CD4-positive, alpha-beta T cell treated with Interleukin-10 for 1 hour (primary cell): ENCODE results near the gene RGMA.
"Not testable (repeated sequence)": the region's sequence is repeated elsewhere in the genome, so short reads cannot be mapped to it uniquely, and the experiment has no call there.

Experiments used
- DNase-seq: peaks from one replicate; pipeline ENCODE4 v3.0.0-alpha.2; 2020

RGMA gene

DNA sequence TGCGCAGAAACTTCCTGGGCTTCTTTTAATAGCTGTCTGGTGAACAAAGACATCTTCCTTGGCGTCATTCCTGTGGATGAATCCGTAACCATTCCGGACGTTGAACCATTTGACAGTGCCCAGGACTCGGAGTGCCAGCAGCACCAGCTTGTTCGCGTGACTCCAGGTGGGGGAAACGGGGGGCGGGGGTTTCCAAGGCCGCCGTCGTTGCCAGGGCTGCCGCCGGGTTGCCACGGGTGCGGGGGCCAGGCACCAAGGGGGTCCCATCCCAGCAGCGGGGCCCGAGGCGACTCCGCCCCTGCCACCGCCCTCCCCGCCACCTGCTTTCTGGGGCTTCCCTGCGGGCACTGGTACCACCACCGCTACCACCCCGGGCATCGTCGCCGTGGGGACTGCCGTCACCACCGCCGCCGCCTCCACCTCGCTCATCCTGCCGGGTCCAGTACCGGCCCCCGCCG, 22.8 kb downstream of the RGMA start:
- no peak for DNase-seq

- DNase-seq: no peak
These were observed 23.4 kb downstream of the RGMA start for GRCh38 chr15:93065641-93066045.

GRCh38 chr15:93063796-93064690, 25.0 kb downstream of the RGMA start:
- no peak for DNase-seq

GRCh38 chr15:93063262-93063671, 25.7 kb downstream of the RGMA start:
- DNase-seq: no peak

DNA sequence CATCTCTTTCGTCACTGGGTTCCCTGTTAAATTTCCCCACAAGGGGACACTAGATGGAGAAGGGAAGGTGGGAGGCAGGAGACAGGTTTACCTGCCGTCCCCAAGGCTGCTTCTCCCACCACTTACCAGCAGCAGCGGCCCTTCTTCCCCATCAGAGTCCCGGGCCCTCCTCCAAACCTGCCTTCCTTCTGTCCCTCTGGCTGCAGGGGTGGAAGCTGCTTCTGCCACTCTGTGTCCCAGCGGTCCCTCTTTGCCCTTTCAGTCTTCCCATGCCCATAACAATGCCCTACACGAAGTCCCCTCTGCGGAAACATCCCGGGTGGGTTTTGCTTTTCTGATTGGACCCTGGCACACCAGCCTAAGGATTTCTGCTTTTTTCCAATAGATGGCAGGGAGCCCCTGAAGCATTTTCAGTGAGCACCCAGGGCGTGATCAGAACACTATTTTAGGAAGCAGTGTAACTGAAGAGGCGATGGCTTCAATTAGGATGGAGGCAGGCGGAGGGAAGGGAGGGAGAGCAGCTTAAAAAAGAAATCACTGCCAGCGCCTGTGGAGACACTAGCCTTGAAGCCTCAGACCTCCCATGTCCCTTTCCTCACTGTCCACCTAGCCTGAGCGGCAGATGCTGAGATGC, 26.3 kb downstream of the RGMA start:
- not testable (repeated sequence) for DNase-seq

DNA sequence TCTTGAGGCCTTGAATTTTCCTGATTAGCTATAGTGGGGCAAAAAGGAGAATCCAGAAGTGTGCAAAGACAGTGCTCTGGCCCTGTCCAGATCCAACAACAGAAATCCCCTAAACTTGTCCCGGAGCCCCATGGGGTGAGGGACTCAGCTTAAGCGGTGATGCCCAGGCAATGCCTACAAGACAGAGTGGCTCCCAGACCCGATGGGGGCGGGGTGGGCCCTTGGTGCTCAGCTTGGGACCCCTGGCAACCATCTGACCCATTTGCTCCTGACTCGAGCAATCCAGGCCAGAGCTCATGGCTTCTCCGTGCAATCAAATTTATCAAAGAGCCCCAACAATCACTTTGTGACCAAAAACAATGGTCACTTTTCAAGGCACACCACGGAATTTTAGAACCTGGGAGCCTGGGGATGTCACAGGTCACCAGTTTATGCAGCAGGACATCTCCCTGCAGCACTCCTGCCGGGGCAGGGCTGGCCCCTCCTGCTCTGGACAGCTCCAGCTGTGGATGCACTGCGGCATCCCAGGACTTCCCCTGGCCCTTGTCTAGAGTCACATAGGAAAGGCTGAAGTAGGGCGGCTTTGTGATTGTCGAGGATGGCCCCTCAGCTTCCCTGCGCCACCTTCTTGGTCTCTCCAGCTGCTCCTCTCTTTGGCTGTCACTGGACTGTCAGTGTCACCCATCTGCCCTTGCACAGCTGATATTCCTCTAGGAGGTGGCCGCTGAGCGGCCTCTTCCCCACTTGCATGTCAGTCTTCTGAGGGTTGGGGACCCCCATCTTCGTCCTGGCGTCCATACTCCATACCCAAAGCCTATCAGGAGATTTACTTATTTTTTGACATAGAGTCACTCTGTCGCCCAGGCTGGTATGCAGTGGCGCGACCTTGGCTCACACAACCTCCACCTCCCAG, 28.4 kb downstream of the RGMA start:
- DNase-seq: no peak

GRCh38 chr15:93059442-93059841, 29.6 kb downstream of the RGMA start:
- no peak for DNase-seq

DNA sequence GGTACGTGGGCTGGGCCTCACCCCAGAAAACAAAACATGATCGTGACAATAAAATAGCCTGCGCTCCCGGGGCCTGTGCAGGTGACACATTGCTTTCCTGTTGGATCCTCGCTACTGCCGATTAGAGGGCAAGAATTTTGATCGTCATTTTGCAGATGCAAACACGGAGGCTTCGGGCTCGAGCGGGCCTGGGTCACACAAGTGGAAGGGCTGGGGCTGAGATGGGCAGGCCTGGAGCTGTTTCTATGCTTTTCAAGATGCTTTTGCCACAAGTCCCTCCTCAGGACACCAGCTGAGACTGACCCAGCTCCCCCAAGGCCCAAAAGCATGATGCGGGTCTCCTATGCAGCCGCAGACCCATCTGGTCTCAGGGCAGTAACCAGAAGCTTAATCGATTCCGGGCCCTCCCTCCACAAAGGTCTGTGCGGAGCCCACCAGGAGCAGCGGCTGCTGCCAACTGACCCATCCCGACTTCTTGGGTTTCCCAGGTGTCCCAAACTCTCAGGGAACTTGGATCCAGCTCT, 30.0 kb downstream of the RGMA start:
- no peak for DNase-seq

DNA sequence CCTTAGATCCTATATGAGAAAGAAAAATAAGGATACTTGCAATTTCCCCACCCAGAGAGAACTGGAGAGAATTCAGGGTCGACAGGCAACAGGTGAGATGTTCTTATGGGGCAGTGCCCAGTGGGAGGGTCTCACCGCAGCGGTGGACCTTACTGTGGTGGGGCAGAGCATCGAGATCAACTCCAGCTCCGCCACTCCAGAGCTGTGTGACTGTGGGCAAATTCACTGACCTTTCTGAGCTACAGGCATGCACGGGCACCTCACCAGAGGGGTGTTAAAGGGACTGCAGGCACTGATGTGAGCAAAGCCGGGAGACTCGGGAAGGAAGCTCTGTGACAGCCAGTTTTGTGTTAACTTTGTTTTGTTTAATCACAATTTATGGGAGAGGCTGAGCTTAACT, 30.9 kb downstream of the RGMA start:
- no peak for DNase-seq

- DNase-seq: no peak
These were observed 31.4 kb downstream of the RGMA start for GRCh38 chr15:93057618-93058017.

DNA sequence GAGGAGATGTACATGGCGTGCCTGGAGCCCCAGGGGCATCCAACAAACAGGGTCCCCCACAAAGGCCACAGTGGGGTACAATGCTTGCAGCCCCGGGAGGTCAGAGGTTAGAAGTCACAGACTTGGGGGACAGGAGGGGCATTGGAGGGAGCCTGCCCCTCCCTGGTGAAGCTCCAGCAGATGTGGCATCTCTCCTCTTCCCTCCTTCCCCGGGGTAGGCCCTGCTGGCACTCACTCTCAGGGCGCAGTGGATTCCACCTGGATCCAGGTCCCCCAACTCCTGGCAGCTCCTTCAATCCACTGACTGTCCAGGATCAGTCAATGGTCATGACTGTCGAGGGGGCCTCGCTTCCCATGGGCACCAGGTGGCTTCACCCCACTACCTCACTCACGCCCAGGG, 32.2 kb downstream of the RGMA start:
- DNase-seq: no peak

- DNase-seq: no peak
These were observed 33.8 kb downstream of the RGMA start for GRCh38 chr15:93055211-93055610.

DNA sequence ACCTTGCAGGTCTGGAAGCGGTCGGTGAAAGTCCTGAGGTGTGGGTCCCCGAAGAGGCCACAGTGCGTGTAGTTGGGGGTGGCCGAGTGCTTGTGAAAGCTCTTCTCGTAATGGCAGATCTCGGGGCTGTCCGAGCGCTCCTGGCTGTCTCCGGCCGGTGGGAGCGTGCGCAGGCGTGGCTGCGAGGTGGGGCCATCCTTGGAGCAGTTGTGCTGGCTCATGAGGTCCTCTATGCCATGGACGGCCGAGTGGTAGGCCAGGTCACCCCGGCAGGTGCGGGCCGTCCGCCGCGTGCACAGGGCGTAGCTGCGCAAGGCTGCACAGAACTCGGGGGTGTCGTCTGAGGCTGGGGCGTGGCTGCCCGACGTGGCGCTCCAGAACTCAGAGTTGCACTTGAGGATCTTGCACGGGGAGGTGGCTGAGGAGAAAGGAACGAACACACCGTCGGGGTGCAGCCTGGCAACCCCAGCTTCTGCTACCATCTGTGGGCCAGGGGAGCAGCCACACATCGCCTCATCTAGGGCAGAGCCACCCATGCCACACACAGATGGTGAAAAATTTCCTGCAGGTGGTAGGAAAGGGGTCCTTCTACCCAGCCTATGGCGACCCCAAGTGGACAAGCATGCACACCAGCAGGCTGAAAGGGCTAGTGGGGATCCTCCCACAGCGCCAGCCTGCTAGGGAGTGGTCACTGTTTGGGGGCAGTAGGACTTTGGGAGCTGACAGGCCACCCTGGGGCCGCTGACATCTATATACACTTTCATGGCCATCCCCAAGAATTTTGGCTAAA, 36.7 kb downstream of the RGMA start:
- peak; percentile 31 for DNase-seq

DNA sequence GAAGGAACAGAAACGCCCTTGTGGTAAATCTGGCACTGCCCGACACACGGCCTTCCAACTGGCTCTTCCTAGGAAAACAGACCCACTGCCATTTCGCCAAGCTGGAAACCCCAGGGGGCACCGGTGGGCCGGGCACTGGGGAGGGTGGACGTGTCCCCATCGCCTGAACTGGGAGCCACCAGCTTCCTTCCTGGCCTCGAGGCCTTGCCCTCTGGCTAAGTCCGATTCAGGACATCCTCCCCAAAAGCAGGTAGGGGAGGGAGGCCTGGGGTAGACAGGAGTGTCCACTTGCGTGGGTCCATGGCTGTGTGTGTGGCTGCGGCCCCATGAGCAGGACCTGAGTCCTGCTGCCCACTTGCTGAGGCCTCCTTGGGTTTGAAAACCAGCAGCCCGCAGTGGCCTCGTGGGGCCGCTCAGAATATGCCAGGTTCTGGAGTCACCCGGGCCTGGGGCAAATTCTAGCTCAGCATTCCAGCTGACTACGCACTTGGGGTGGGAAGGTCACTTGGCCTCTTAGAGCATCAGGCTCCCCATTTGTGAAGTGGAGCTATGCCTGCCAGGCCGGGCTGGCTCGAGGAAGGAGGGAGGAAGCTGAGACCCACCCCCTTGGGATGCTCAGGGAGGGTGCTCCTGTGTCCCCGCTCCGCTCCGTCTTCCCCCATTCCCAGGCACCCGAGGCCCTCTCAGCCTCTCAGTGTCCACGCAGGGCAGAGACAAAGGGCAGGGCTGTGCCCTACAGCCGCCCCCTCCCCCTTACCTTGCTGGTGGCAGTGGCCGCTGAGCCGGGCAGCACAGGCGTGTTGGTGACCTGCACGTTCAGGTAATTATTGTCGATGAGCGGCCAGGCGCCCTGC, 37.5 kb downstream of the RGMA start:
- no peak for DNase-seq

GRCh38 chr15:93050648-93051047, 38.4 kb downstream of the RGMA start:
- DNase-seq: no peak

DNA sequence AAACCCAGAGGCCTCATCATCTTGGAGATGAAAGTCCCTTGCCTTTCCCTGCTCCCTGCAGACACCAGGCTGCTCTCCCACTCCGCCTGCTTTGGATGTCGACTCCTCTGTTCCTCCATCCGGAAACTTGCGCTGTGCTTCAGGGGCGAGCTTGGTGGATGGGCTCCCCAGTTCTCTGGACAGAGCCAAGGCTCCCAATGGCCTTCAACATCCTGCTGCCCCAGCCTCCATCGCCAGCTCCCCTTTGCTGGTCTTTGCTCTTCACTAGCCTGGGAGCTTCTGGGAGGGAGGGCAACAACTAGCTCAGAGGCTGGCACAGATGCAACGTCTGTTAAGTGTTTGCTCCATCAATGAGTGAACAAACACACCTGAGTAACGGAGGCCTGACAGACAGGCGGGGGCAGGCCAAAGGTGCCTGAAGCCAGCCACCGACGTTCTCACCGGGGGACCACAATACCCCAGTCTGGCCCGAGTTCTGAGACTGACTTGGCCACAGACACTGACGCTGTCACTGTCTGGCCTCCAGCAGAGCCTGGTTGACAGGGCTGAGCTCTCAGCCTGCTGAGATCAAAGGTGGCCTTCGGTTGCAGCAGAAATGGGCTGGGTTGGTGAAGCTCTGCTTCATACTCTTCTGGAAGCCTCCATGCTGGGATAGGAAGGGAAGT, 39.0 kb downstream of the RGMA start:
- peak; percentile 21 for DNase-seq

- no peak for DNase-seq
These were observed 39.8 kb downstream of the RGMA start for GRCh38 chr15:93049233-93049632.

GRCh38 chr15:93048759-93049161, 40.3 kb downstream of the RGMA start:
- no peak for DNase-seq

- no peak for DNase-seq
These were observed 40.6 kb downstream of the RGMA start for GRCh38 chr15:93048426-93048721.

DNA sequence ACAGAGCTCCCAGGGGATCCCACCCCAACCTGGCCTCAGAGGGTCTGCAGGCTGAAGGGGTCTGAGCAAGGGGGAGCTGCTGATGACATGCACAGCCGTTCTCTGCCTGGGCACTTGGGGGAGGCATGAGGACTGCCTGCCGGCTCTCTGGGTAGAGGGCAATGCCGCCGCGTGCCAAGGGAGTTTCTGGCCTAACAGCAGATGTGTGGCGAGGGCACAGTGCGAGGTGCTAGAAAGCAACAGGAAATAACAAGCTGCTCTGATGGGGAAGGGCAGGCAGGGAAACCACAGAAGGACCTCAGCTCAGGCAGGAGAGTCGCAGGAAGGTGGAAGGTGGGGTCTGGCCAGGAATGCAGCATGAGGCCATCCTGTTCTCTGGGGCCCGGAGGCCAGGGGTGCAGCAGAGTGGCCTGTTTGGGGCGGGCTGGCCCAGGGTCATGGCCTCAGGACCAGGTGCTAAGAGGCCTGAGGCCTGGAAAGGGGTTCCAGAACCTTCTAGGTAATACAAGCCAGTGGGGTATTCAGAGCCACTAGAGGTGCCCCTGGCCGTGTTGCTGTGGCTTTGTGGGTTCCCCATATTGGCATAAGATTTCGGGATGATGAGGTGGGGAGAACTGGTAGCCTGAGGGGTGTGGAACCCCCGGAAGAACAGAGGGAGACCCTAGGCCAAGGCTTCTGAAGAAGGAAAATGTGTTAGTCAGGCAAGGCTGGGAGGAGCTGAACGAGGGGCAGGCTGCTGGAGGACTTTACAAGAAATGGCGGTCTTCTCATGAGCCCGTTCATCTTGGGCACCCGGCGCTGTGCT, 41.2 kb downstream of the RGMA start:
- DNase-seq: peak; percentile 67
